ENCODE data around the gene MRTFB. TPM values are rescaled to one million over a fixed set of nuclear protein-coding genes. Genes with fewer than 3 reads are reported as not detected.

The MRTFB gene
- total RNA-seq, 1 experiment from 2014 or later = 9.8 TPM

GRCh38 chr16:14307059-14307526 lies 236.0 kb downstream of the MRTFB start:
- DNase-seq (ENCODE audit: low read depth) = peak; percentile 31

DNA sequence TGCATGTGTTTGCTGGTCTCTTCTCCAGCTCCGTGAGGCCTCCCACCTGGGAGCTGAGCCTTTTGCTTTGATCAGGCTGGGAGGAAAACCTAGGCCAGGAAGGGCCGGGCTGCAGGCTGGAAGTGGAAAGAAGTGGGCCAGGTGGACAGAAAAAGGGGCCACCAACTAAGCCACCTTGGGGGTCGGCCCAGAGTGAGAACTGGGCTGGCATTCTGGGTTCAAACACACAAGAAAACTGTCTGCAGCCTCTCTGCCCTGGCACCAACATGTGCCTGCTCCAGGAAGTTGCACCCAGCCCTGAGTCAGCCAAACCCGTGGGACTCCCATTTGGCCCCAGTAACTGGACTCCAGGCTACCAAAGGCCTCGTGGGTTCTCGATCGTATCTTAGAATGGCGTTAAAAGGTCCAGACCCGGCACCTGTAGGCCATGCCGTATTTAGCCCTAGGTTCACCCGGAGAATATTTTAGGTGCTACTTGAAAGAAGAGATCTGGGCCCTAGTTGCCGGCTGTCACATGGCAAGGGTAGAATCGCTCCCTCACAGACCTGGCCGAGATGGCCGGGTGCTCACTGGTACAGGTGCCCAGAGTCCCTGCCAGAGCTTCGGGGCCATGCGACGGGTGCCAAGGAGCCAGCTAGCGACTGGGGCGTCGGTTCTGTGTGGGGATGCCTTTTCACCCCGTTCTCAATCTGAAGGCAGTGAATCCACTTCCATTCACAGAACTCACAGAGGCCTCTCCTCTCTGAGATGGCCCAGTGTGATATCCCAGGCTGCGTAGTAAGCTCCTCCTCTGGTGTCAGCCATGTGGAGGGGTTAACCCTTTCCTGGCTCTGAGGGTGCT lies 236.6 kb downstream of the MRTFB start:
- DNase-seq (ENCODE audit: low read depth) = peak; percentile 68

GRCh38 chr16:14308368-14308723 lies 237.2 kb downstream of the MRTFB start:
- no peak for DNase-seq (ENCODE audit: low read depth)

- peak; percentile 81 for DNase-seq (ENCODE audit: low read depth)
Observed at GRCh38 chr16:14309001-14309886, 238.1 kb downstream of the MRTFB start.

GRCh38 chr16:14309906-14310305 lies 238.8 kb downstream of the MRTFB start:
- peak; percentile 82 for DNase-seq (ENCODE audit: low read depth)

DNA sequence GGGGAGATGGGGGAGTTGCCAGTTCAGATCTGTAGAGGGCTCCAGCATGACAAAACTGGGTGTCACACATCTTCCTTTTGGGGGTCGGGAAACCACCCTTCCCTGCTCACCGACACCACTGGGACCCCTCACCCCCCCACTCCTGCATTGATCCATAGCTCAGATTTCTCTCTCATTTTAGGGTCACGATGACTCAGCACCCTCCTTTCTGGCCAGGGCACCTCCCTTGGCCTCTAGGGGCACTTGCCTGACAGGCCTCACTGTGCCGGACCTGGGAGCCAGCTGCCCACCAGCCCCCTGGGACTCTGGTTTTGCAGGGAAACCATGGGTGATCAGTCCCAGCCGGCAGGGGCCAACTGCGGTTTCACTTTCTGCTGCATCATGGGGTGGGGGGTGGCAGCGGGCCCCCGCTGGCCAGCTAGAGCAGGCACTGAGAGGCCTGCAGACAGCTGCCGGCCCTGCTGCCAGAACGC lies 239.4 kb downstream of the MRTFB start:
- DNase-seq (ENCODE audit: low read depth) = peak; percentile 93

GRCh38 chr16:14314116-14314515 lies 243.0 kb downstream of the MRTFB start:
- no peak for DNase-seq (ENCODE audit: low read depth)

DNA sequence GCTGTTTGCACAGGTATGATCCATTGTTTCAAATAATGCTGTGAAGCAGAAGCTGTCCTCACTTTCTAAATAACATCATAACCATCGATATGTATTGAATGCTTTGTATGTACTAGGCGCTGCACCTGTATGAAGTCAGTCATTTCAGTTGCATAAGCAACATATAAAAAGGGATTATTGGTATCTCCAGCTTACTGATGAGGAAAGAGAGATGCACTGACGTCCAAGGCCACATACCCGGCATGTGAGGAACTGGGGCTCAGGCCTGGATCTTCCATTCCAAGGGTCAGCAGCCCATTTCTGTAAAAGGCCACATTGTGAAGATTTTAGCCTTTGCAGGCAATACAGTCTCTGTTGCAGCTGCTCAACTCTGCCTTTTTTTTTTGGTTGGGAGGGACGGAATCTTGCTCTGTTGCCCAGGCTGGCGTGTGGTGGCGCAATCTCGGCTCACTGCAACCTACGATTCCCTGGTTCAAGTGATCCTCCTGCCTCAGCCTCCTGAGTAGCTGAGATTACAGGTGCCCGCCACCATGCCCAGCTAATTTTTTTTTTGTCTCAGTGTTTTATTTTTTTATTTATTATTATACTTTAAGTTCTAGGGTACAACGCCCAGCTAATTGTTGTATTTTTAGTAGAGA lies 244.7 kb downstream of the MRTFB start:
- no peak for DNase-seq (ENCODE audit: low read depth)

Other genes starting within 250 kb of the MRTFB start
- 9.0 and 9.4 TPM in 2 replicates for gene ERCC4, start 151.2 kb upstream of the MRTFB start, total RNA-seq (2014; rRNA removed)

All from LHCN-M2 (cell line).